H1 (cell line): ENCODE data around the gene CAMK2N2. TPM values are rescaled to one million over a fixed set of nuclear protein-coding genes. Genes with fewer than 3 reads are reported as not detected.

ENCODE experiments used
- CHD7 ChIP-seq: fragments of 300-600 bp; sonication (generic); IDR thresholded peaks from 2 replicates; pipeline ENCODE4 v1.7.1; 2012; ENCODE audit warnings: low read length, moderate library complexity, mild to moderate bottlenecking, inconsistent platforms; ENCODE audit not compliant: insufficient replicate concordance
- GTF2F1 ChIP-seq: IDR thresholded peaks from 2 replicates; pipeline ENCODE4 v1.6.1; 2012; ENCODE audit warnings: low read depth, low read length, improper control_type of control experiment, borderline replicate concordance
- JUND ChIP-seq: IDR thresholded peaks from 2 replicates; pipeline ENCODE4 v1.6.1; 2011; ENCODE audit warnings: mild to moderate bottlenecking, improper control_type of control experiment, low read length
- KDM4A ChIP-seq: IDR thresholded peaks from one replicate; pipeline ENCODE4 v1.7.1; 2012; ENCODE audit warnings: low read depth, mild to moderate bottlenecking, moderate library complexity, low read length, inconsistent platforms; ENCODE audit not compliant: severe bottlenecking
- MAFK ChIP-seq: IDR thresholded peaks from 2 replicates; pipeline ENCODE4 v1.6.1; 2012; ENCODE audit warnings: low read depth, mild to moderate bottlenecking, improper control_type of control experiment, low read length
- RAD21 ChIP-seq, 2 experiments: IDR thresholded peaks in 1 of 2; conservative IDR thresholded peaks in 1 of 2; 2 replicates each; pipeline ENCODE4 v1.6.1; 2011; ENCODE audit warnings: low read depth in 2 of 2, low read length in 2 of 2, improper control_type of control experiment in 1 of 2, inconsistent platforms in 1 of 2, mild to moderate bottlenecking in 1 of 2, moderate library complexity in 1 of 2
- SIX5 ChIP-seq: IDR thresholded peaks from 2 replicates; pipeline ENCODE4 v1.6.1; 2011; ENCODE audit warnings: mild to moderate bottlenecking, low read depth, low read length
- ZNF274 ChIP-seq: IDR thresholded peaks from 2 replicates; pipeline ENCODE4 v1.7.0; 2012; ENCODE audit warnings: low read length, borderline replicate concordance; ENCODE audit errors: extremely low read depth
- polyA plus RNA-seq, 7 experiments: library from polyadenylated mRNA; depleted of rRNA in 3 of 7; stranded (reverse) in 5 of 7; unstranded in 2 of 7; fragments of >200 nt in 5 of 7; fragments of 200-250 nt in 2 of 7; gene quantifications; 1 replicate in 5 of 7; 2 replicates in 1 of 7; 4 replicates in 1 of 7; pipeline versions ENCODE4 v1.2.1 to v1.2.3, GENCODE V29; 2011 to 2013; ENCODE audit warnings: missing spikeins in 2 of 7, mixed read lengths in 2 of 7
- total RNA-seq: library from RNA; stranded (reverse); fragmentation: NEBNext Ultra II Directional; extraction: Animal tissue kit (Norgen Biotek cat#: 25700); gene quantifications from 2 replicates; pipeline ENCODE4 v1.2.1, GENCODE V29; 2021
- TF ChIP-seq, protein P1 (sequence below), 3 experiments: IDR thresholded peaks; 1 replicate in 2 of 3; 2 replicates in 1 of 3; pipeline versions ENCODE4 v1.5.1 to v1.6.1; 2011; ENCODE audit warnings: low read length in 3 of 3, mild to moderate bottlenecking in 3 of 3, inconsistent platforms in 2 of 3, low read depth in 1 of 3, moderate library complexity in 1 of 3; ENCODE audit not compliant: insufficient read depth in 1 of 3; ENCODE audit errors: control extremely low read depth in 1 of 3

CAMK2N2 gene
- total and polyA plus RNA-seq, 2 of the 8 experiments (the other 6 are each of a cell fraction or from before 2014, with no cell fraction given) = 4.0 to 17.7 TPM

GRCh38 chr3:184295771-184296170, 34.4 kb upstream of the CAMK2N2 start (continued):
- TF ChIP-seq CHD7 (no peak), KDM4A (no peak), MAFK (no peak), GTF2F1 (no peak), SIX5 (no peak), JUND (no peak), RAD21 (IDR thresholded peaks at IDR 0.05 in 1 of 2, conservative IDR thresholded peaks at IDR 0.05 in 1 of 2; ENCODE audit: low read depth in 2 of 2, low read length in 2 of 2) (no peak), ZNF274 (no peak)
- TF ChIP-seq, protein P1, sequence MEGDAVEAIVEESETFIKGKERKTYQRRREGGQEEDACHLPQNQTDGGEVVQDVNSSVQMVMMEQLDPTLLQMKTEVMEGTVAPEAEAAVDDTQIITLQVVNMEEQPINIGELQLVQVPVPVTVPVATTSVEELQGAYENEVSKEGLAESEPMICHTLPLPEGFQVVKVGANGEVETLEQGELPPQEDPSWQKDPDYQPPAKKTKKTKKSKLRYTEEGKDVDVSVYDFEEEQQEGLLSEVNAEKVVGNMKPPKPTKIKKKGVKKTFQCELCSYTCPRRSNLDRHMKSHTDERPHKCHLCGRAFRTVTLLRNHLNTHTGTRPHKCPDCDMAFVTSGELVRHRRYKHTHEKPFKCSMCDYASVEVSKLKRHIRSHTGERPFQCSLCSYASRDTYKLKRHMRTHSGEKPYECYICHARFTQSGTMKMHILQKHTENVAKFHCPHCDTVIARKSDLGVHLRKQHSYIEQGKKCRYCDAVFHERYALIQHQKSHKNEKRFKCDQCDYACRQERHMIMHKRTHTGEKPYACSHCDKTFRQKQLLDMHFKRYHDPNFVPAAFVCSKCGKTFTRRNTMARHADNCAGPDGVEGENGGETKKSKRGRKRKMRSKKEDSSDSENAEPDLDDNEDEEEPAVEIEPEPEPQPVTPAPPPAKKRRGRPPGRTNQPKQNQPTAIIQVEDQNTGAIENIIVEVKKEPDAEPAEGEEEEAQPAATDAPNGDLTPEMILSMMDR (IDR thresholded peaks at IDR 0.05; ENCODE audit: control extremely low read depth in 1 of 3, insufficient read depth in 1 of 3, low read depth in 1 of 3, low read length in 3 of 3) = no peak
